22Rv1 (cell line): ENCODE data around the gene HADH.

Experiments used
- CTCF ChIP-seq: fragments of 450-650 bp; IDR thresholded peaks from 2 replicates; pipeline ENCODE4 v1.5.1; 2017; ENCODE audit warnings: mild to moderate bottlenecking
- ZFX ChIP-seq: fragments of 450-650 bp; IDR thresholded peaks from 2 replicates; pipeline ENCODE4 v1.6.1; 2017; ENCODE audit warnings: antibody characterized with exemption, borderline replicate concordance

GRCh38 chr4:107945809-107946208 is 43.9 kb upstream of the HADH start:
- no peak for TF ChIP-seq CTCF
- TF ChIP-seq ZFX: no peak
